ENCODE data around the gene OR51B5. TPM values are rescaled to one million over a fixed set of nuclear protein-coding genes. Genes with fewer than 3 reads are reported as not detected.
"Not testable (repeated sequence)": the region's sequence is repeated elsewhere in the genome, so short reads cannot be mapped to it uniquely, and the experiment has no call there.

The OR51B5 gene
- total RNA-seq, 1 experiment from 2014 or later = not detected

- H3K27ac Mint-ChIP-seq (ENCODE audit: low read depth, unreplicated experiment) = no peak overlapping the region
- H3K27me3 Mint-ChIP-seq (ENCODE audit: insufficient read depth, unreplicated experiment) = peaks cover 15% of the 10 kb centered on the region
- no peaks in the 10 kb centered on the region for H3K4me1 Mint-ChIP-seq (ENCODE audit: insufficient read depth, unreplicated experiment)
- intact Hi-C loops (cut with micrococcal nuclease) = no loop called here
- no TSS peak for BruUV-seq (replicated peaks)
- no peak for TF ChIP-seq CTCF (IDR thresholded peaks at IDR 0.05; ENCODE audit: unreplicated experiment)
- H3K36me3 Mint-ChIP-seq (ENCODE audit: insufficient read depth, unreplicated experiment) = peaks cover 4% of the 10 kb centered on the region
- no peak overlapping the region for H3K4me3 Mint-ChIP-seq (ENCODE audit: unreplicated experiment)
- no peak for DNase-seq (ENCODE audit: unreplicated experiment)
- H3K9me3 Mint-ChIP-seq (ENCODE audit: unreplicated experiment) = no peaks in the 10 kb centered on the region
- CTCF ChIA-PET = interaction anchor here (0.5 to 1.7 kb wide), 4 partner anchors 16 to 312 kb away, joined by 3 to 8 read pairs (median 4); no protein-coding TSS in a partner anchor
- POLR2A ChIA-PET = no interaction called here
These were observed 20.4 kb upstream of the OR51B5 start for GRCh38 chr11:5363679-5364078.

- Mint-ChIP-seq H3K36me3 (ENCODE audit: insufficient read depth, unreplicated experiment) (peaks cover 4% of the 10 kb centered on the region), H3K4me1 (ENCODE audit: insufficient read depth, unreplicated experiment) (no peaks in the 10 kb centered on the region), H3K27me3 (ENCODE audit: insufficient read depth, unreplicated experiment) (peaks cover 15% of the 10 kb centered on the region), H3K4me3 (ENCODE audit: unreplicated experiment) (no peak overlapping the region), H3K27ac (ENCODE audit: low read depth, unreplicated experiment) (no peak overlapping the region), H3K9me3 (ENCODE audit: unreplicated experiment) (no peaks in the 10 kb centered on the region)
- ChIA-PET POLR2A (no interaction called here), CTCF (interaction anchor here (0.7 kb wide), 1 partner anchor 1001 kb away, joined by 4 read pairs; no protein-coding TSS in a partner anchor)
- no peak for DNase-seq (ENCODE audit: unreplicated experiment)
- intact Hi-C loops (cut with micrococcal nuclease) = no loop called here
- no peak for TF ChIP-seq CTCF (IDR thresholded peaks at IDR 0.05; ENCODE audit: unreplicated experiment)
- BruUV-seq (replicated peaks) = no TSS peak
These were observed 18.8 kb upstream of the OR51B5 start for GRCh38 chr11:5362017-5362625.

DNA sequence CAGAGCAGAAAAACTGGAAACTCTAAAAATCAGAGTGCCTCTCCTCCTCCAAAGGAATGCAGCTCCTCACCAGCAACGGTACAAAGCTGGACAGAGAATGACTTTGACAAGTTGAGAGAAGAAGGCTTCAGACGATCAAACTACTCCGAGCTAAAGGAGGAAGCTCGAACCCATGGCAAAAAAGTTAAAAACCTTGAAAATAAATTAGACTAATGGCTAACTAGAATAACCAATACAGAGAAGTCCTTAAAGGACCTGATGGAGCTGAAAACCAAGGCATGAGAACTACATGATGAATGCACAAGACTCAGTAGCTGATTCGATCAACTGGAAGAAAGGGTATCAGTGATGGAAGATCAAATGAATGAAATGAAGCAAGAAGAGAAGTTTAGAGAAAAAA, 12.7 kb upstream of the OR51B5 start:
- POLR2A ChIA-PET; DNase-seq (ENCODE audit: unreplicated experiment); H3K9me3 Mint-ChIP-seq (ENCODE audit: unreplicated experiment); H3K27ac Mint-ChIP-seq (ENCODE audit: low read depth, unreplicated experiment); intact Hi-C loops (cut with micrococcal nuclease); H3K27me3 Mint-ChIP-seq (ENCODE audit: insufficient read depth, unreplicated experiment); CTCF ChIA-PET; H3K4me1 Mint-ChIP-seq (ENCODE audit: insufficient read depth, unreplicated experiment); H3K36me3 Mint-ChIP-seq (ENCODE audit: insufficient read depth, unreplicated experiment); BruUV-seq (replicated peaks); H3K4me3 Mint-ChIP-seq (ENCODE audit: unreplicated experiment): not testable (repeated sequence)

GRCh38 chr11:5351208-5351607, 7.9 kb upstream of the OR51B5 start, which contains the start of gene OR51B6:
Gene OR51B6 (plus strand): TSS chr11:5351508. CDS start chr11:5351508, 0 bp downstream.
- intact Hi-C loops (cut with micrococcal nuclease) = no loop called here
- POLR2A ChIA-PET = no interaction called here
- Mint-ChIP-seq H3K27ac (ENCODE audit: low read depth, unreplicated experiment) (no peak within 1 kb of the TSS), H3K9me3 (ENCODE audit: unreplicated experiment) (no peaks in the 10 kb centered on the region), H3K4me1 (ENCODE audit: insufficient read depth, unreplicated experiment) (no peaks in the 10 kb centered on the region), H3K36me3 (ENCODE audit: insufficient read depth, unreplicated experiment) (no peaks in the 10 kb centered on the region), H3K27me3 (ENCODE audit: insufficient read depth, unreplicated experiment) (peaks cover 29% of the 10 kb centered on the region), H3K4me3 (ENCODE audit: unreplicated experiment) (no peak within 1 kb of the TSS)
- TF ChIP-seq CTCF (IDR thresholded peaks at IDR 0.05; ENCODE audit: unreplicated experiment) = no peak
- BruUV-seq (replicated peaks) = no TSS peak
- CTCF ChIA-PET = no interaction called here
- DNase-seq (ENCODE audit: unreplicated experiment) = no peak
